IPS-18c (cell line): ENCODE results near the gene PCLO.

Experiments
- H3K4me3 ChIP-seq: 2 replicates; pipeline ENCODE4 v1.7.0; 2013; ENCODE audit warnings: low read depth, mild to moderate bottlenecking, low read length, moderate library complexity; ENCODE audit not compliant: insufficient read depth
- H3K9me3 ChIP-seq: one replicate; pipeline ENCODE4 v1.6.1; 2013; ENCODE audit warnings: mild to moderate bottlenecking, low read length, moderate library complexity; ENCODE audit not compliant: control insufficient read depth, insufficient read depth

Gene PCLO, protein sequence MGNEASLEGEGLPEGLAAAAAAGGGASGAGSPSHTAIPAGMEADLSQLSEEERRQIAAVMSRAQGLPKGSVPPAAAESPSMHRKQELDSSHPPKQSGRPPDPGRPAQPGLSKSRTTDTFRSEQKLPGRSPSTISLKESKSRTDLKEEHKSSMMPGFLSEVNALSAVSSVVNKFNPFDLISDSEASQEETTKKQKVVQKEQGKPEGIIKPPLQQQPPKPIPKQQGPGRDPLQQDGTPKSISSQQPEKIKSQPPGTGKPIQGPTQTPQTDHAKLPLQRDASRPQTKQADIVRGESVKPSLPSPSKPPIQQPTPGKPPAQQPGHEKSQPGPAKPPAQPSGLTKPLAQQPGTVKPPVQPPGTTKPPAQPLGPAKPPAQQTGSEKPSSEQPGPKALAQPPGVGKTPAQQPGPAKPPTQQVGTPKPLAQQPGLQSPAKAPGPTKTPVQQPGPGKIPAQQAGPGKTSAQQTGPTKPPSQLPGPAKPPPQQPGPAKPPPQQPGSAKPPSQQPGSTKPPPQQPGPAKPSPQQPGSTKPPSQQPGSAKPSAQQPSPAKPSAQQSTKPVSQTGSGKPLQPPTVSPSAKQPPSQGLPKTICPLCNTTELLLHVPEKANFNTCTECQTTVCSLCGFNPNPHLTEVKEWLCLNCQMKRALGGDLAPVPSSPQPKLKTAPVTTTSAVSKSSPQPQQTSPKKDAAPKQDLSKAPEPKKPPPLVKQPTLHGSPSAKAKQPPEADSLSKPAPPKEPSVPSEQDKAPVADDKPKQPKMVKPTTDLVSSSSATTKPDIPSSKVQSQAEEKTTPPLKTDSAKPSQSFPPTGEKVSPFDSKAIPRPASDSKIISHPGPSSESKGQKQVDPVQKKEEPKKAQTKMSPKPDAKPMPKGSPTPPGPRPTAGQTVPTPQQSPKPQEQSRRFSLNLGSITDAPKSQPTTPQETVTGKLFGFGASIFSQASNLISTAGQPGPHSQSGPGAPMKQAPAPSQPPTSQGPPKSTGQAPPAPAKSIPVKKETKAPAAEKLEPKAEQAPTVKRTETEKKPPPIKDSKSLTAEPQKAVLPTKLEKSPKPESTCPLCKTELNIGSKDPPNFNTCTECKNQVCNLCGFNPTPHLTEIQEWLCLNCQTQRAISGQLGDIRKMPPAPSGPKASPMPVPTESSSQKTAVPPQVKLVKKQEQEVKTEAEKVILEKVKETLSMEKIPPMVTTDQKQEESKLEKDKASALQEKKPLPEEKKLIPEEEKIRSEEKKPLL (N-terminal part only)

GRCh38 chr7:83162402-83163256 is at the start of gene PCLO:
PCLO (minus strand) TSS chr7:83162884; CDS start chr7:83162592, 292 bp downstream.
- H3K9me3 ChIP-seq, result no peaks in the 10 kb centered on the region
- peak within 1 kb of the TSS; percentile 85 for H3K4me3 ChIP-seq

DNA sequence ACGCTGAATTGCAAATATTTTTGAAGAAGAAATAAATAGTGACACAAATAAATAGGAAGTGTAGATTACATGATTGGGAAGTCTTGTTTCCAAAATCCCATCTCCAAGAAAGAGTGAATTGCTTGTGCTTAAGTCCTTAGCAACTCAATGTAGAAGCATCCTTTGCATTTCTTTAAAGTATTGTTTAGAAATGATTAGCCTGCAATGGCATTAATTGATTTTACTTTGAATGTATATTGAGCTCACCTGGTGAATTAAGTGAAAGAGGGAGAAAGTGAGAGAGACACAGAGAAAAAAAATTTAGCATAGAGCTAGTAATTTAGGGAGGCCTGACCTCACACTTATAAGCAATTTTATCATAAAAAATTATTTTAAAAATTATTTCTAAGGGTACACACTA is 49.0 kb upstream of the PCLO start:
- H3K4me3 ChIP-seq, result no peak overlapping the region

DNA sequence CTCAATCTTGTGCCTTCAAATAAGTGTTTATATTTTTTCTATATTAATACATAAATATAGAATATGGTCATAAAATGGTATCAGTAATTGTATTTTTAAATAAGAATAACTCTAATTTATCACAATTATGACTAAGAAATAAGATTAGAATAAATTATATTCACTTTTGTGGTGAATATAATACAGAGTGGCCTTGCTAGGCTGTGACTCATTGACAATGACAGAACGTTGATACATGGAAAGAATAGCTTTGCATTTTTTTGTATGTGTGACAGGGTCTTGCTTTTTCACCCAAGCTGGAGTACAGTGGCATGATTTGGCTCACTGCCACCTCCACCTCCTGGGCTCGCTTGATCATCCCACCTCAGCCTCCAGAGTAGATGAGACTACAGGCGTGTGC is 47.8 kb upstream of the PCLO start:
- Histone ChIP-seq H3K9me3 (no peaks in the 10 kb centered on the region), H3K4me3 (no peak overlapping the region)

More for the DNA sequence above, 49.0 kb upstream of the PCLO start:
- H3K9me3 ChIP-seq, result no peaks in the 10 kb centered on the region

GRCh38 chr7:83204715-83205114 is 42.0 kb upstream of the PCLO start:
- no peaks in the 10 kb centered on the region for H3K9me3 ChIP-seq

GRCh38 chr7:83201355-83201754 is 38.7 kb upstream of the PCLO start:
- H3K9me3 ChIP-seq, result no peaks in the 10 kb centered on the region
- no peak overlapping the region for H3K4me3 ChIP-seq

More at GRCh38 chr7:83204715-83205114, 42.0 kb upstream of the PCLO start:
- no peak overlapping the region for H3K4me3 ChIP-seq

GRCh38 chr7:83190659-83191389 is 28.1 kb upstream of the PCLO start:
- H3K9me3 ChIP-seq, result no peaks in the 10 kb centered on the region

GRCh38 chr7:83178796-83179195 is 16.1 kb upstream of the PCLO start:
- no peaks in the 10 kb centered on the region for H3K9me3 ChIP-seq
- H3K4me3 ChIP-seq, result no peak overlapping the region

More at GRCh38 chr7:83190659-83191389, 28.1 kb upstream of the PCLO start:
- no peak overlapping the region for H3K4me3 ChIP-seq

GRCh38 chr7:83178066-83178465 is 15.4 kb upstream of the PCLO start:
- H3K4me3 ChIP-seq, result no peak overlapping the region
- no peaks in the 10 kb centered on the region for H3K9me3 ChIP-seq

DNA sequence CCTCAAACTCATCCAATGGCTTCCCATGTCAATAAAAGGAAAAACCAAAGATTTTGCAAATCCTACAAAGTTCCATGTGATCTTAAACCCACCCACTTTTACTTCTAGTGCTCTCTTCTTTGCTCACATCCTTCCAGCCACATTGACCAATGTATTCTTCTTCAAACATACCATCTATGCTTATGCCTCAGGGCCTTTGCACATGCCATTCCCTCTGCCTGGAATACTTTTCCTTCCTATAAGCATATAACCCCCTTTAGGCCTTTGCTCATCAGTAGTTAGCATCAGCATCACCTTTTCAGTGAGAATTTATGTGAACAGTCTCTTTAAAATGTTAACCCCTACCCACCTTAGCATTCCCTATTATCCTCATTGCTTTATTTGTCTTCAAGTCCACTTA is 11.0 kb upstream of the PCLO start:
- no peaks in the 10 kb centered on the region for H3K9me3 ChIP-seq
- no peak overlapping the region for H3K4me3 ChIP-seq

- no peaks in the 10 kb centered on the region for H3K9me3 ChIP-seq
- H3K4me3 ChIP-seq, result no peak overlapping the region
Observed at GRCh38 chr7:83166781-83167180, 4.1 kb upstream of the PCLO start.

DNA sequence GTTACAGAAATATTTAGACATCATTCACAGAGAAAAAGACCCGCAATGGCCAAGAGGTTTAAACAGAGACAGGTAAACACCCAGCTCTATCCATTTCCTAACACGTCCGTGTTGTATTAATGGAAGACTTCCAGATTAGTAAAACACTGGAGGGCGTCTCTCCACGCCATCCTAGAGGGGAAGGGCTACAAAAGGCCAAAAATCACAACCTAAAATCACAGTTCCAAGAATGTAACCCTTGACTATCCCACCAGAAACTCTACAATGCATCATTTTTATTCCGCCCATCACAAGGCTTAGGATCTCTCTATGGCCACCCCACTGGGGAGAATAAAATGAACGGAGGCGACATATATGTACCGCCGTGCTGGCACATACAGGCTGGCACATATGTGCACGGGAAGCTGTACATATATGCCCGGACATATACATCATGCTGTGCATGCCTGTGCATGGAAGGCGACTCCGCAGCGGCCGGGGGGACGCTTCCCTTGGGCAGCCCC is 734 bp downstream of the PCLO start:
- Histone ChIP-seq H3K9me3 (no peaks in the 10 kb centered on the region), H3K4me3 (peak overlapping the region; percentile 85)

DNA sequence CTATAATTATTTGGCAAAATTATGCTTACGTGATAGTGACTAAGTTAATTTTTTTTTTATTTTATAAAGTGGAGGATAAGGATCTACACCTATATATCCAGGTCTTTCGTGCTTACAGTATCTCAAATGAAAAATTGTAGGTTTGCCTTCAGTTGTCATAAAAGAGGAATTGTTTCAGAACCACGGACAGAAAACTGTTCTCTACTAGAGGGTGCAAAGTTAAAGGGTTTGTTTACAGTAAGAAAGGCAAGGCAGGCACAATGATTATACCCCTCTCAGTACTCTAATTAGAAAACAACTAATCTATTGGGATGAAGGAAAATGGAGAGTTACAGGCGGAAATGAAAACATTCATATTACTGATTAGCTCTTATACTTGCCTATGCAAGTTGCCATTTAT is 1.5 kb downstream of the PCLO start:
- no peaks in the 10 kb centered on the region for H3K9me3 ChIP-seq
- H3K4me3 ChIP-seq, result no peak overlapping the region

DNA sequence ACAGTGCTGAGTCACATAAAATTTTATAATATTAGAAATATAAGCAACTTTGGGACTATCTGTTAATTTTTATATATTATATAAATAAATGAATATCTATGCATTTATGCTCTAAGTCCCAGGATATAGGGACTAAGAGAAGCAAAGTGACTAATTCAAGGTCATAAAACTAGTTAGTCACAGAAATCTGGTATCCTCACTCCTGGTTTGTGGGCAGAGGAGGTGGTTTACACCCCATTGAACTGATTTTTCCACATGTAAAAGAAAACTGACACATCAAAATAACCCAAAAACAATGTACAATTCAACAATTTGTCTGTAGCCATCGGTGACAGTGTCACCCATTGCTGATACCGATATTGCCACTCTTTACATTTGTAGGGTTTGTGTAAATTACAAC is 3.0 kb downstream of the PCLO start:
- H3K4me3 ChIP-seq, result no peak overlapping the region
- H3K9me3 ChIP-seq, result no peaks in the 10 kb centered on the region

GRCh38 chr7:83156006-83156405 is 6.7 kb downstream of the PCLO start:
- H3K9me3 ChIP-seq, result no peaks in the 10 kb centered on the region
- H3K4me3 ChIP-seq, result no peak overlapping the region

GRCh38 chr7:83155407-83155806 is 7.3 kb downstream of the PCLO start:
- H3K9me3 ChIP-seq, result no peaks in the 10 kb centered on the region
- H3K4me3 ChIP-seq, result no peak overlapping the region

DNA sequence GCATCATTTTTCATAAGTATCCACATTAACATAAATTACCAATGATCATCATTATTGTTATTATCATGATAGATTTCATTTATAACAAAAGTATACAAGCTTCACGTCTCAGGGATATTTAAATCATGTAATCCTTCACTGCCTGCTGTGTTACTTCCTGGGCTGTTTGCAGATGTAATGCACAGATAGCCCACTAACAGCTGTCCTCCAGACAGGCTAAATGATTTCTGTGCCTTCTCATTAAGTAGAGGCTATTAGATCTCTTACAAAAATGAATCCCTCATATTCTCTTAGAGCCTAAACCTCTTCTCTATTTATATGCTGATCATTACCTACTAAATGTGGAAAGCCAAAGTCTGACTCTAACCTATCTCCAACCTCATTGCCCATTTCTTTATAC is 9.3 kb downstream of the PCLO start:
- Histone ChIP-seq H3K9me3 (no peaks in the 10 kb centered on the region), H3K4me3 (no peak overlapping the region)
